GM21737 (cell line): ENCODE results near the gene ACOT7.

Experiments used
- ATAC-seq: cut with Tn5 transposase; IDR thresholded peaks from one replicate; pipeline ENCODE4 v1.9.1; 2021; ENCODE audit warnings: mild to moderate bottlenecking, moderate library complexity; ENCODE audit not compliant: unreplicated experiment

The ACOT7 gene

DNA sequence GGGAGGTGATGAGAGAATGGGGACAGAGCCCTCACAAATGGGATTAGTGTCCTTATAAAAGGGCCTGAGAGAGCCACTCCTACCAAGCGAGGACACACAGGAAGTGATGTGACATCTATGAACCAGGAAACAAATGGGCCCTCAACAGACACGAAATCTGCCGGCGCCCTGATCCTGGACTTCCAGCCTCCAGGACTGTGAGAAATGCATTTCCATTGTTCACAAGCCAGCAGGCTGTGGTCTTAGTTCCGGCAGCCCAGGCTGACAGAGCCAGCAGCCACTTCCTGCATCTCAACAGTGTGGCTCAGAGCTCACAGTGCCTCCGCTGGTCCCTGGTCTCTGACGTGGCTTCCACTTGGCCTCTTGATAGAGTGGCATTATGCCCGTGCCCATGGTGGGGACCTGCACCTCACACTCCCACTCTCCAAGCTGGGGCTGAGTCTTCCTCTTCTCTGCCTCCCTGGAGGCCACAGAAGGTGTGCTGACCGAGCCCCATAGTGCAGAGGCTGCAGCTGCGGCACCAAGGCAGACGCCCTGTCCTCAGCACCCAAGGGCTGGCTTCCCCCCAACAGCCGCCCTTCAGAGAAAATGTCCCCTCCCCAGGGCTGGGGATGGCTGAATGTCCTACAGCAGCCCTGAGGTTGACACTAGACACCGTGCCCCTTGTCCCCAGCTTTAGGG is 44.9 kb downstream of the ACOT7 start:
- no peak for ATAC-seq

DNA sequence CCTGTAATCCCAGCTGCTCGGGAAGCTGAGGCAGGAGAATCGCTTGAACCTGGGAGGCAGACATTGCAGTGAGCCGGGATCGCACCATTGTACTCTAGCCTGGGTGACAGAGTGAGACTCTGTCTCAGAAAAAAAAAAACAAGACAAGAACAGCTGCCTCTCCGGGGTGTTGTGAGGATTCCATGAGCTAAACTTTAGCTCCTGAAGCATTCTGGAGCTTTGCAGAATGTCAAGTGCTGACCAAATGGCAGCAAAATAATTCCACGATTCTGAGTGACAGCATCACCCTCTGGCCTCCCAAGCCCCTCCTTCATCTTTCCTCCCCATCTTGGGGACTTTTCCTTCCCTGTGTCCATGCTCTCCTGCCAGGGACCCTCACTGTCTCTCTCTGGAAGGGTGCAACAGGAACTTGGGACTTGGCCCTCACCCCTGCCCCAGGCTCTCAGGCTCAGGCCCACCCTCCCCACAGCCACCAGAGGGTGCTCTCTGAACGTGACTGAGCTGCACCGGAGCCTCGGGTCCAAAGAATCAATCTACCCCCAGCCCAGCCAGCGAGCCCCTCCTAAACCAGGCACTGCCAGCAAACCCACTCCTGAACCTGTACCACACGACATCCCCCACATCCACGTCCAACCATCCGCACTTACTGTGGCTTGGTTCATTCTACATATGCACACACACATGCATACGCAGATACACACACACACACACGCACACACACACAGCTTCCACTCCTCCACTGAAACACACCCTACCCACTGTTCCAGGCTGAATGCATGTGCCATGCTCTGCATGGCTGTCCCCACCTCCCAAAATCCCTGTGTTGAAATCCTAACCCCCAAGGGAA is 45.7 kb downstream of the ACOT7 start:
- ATAC-seq = no peak

DNA sequence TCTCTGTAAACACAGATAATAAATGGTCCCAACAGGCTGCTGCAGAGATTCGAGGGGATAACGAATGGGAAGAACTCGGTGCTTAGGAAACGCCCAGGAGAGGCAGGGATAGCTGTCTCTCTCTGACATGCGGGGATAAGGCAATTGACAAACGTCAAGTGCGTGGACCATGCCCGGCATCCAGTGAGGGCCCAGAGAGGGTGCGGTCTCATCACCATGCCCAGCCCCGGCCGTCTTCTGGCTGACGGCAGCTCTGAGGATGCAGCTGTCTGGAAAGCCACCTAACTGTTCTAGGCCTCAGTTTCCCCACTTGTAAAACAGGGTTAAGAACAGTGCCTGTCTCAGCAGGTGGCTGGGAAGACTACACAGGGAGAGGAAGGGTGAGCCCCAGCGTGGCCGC is 48.1 kb downstream of the ACOT7 start:
- ATAC-seq = no peak

DNA sequence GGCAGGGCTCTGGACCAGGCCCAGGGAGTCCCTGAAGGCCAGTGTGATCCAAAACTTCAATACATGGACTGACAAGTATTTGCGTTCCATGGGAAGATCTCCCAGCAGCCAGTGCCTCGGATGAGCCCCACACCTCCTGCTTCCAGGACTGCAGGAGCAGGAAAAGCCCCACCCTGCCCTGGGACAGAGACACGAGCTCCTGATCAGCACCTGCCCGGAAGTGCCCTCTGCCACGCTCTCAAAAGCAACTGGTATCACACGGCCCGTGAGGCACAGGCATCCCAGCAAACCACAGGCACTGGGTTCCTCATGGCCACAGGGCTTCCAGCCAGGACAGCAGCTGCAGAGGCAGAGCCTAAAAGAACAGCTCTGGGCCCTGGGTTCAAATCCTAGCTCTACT is 48.6 kb downstream of the ACOT7 start:
- ATAC-seq = no peak

DNA sequence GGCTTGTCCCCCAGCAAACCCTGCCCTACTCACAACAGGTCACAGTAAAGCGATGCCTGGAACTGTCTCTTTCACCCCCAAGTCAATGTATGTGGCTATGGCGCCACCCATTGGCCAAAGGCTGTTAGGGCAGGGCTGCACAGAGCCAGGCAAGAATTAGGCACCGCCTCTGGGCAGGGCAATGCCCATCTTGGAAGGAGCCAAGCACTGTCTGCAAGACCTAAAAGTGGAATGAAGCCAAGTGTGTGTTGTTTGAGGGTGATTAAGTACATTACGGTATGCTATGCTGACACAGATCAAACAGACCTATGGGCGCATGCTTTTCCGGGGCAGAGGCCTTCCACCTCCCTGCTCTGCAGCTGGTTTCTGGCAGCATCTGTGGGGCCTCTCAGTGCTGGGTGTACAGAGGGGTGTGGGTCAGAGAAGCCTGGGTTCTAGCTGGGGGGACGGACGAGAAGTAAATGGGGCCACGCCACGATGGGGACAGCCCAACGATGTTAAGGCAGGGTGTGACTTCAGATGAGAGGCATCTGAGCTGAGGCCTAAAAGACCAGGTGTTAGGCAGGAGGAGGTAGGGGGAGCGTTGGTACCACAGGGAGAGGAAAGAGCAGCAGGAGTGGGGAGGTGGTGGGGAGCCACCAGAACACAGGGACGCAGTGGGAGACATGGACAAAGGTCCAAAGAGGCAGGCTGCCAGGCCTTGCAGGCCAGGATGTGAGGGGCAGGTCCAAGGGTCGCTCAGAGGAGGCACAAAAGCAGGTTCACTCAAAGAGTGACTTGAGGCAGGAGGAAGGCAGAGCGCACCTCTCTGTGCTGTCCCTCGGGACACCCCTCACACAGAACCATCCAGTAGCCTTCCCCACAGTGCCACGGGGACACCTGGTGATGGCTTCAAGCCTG is 49.8 kb downstream of the ACOT7 start:
- no peak for ATAC-seq

DNA sequence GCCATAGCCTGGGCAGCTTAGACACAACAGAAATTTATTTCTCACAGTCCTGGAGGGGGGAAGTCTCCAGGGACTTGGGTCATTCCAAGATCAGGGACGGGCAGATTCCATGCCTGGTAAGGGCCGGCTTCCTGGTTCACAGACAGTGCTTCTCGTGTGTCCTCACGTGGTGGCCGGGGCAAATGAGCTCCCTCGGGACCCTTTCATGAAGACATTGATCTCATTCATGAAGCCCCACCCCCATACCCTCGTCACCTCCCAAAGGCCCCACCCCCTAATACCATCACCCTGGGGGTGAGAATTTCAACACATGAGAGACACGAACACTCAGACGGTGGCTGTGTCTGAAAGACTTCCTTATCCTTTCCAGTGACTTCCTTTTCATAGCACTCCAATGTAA is 51.5 kb downstream of the ACOT7 start:
- ATAC-seq = no peak

DNA sequence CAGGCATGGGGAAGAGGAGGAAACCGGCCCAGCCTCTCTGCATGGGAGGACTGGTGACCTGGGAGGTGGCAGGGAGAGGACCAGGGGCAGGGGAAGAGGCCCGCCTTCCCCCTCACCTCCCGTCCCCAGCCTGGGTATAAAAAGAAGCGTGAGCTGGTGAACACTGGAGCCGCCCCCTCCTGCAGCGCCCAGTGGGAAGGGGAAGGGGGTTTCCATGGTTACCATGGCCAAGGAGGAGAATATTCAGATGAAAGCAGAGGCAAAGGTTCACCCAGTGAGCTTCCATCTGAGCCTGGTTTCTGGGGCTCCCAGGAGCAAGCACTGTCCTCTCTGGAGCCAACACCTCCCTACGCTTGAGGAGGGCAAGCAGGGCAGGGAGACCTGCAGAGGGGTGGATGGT is 54.9 kb downstream of the ACOT7 start:
- ATAC-seq = no peak

DNA sequence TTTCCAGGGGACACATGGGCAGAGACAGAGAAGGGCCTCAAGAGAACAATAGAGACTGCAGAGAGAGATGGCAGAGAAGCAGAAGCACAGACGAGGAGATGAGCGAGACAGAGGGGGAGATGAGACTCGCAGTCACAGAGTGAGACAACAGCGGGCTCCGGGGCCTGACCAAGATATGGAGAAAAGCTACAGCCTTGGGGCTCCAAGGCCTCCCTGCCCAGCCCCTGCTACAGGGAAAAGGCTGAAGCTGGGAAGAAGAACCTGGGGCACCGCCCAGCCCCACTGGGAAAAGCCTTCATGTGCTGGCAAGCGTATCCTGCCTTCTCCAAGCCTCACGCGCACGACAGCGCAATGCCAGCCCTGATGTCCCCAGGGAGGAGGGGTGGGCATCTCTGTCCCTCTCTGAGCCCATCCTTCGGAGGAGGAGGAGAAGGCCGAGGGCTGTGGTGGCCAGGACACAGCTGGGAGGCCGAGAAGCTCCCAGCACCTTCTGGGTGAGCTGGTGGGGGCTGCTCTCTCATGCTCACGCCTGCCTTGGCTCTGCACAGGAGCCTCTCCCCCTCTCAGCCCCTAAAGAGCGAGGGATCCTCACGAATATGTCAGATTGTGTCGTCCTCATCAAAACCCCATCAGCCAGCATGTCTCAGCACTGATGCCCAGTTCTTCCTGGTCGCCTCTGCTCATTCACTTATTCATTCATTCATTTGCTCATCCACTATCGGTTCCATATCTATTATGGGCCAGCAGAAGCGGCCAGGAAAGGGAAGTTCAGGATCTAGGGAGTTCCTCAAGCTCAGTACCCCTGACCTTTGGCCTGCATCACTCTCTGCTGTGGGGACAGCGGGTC is 56.6 kb downstream of the ACOT7 start:
- ATAC-seq = no peak

DNA sequence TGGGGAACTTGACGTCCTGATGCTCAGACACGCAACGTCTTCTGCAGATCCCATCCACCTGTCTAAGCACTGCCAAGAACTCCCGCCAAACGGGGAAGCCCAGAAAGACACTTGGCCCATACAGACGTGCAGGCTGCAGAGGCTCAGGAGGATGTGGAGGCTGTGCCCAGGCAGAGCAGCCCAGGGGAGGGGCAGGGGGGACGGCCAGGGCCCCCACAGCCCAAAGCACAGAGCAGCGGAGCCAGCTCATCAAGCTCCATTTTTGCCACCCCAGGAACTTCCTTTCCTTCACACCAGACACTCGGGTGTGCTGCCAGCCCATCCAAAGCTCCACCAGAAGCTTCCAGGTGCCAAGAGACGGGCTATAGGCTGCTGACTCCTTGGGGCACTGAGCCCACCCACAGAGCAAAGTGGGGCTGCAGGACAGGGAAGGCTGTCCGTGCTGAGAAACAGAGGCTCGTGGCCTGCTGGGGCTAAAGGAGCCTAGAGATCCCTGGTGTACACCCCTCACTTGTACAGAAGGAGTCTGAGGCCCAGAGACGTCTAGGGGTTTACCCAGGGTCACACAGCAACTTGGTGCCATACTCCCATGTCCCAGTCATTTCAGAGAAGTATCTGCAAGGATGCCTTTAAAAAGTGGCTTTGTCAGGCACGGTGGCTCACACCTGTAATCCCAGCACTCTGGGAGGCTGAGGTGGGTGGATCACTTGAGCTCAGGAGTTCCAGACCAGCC is 59.1 kb downstream of the ACOT7 start:
- no peak for ATAC-seq

DNA sequence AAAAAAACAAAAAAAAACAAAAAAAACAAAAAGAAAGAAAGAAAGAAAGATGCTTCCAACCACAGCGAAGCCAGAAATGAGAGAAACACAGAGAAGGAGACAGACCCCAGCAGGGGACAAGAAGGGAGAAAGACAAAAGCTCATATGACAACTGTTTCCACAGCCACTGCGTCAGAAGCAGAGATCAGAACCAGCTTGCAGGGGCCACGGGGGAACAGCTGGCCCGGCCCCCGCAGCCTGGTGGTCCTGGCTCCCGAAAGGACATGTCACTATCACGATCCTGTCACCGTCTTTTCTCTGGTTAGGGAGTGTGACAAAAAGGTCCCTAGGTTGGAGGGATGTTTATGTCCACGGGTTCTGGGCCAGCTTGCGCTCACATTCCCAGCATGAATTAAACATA is 60.7 kb downstream of the ACOT7 start:
- ATAC-seq = no peak

DNA sequence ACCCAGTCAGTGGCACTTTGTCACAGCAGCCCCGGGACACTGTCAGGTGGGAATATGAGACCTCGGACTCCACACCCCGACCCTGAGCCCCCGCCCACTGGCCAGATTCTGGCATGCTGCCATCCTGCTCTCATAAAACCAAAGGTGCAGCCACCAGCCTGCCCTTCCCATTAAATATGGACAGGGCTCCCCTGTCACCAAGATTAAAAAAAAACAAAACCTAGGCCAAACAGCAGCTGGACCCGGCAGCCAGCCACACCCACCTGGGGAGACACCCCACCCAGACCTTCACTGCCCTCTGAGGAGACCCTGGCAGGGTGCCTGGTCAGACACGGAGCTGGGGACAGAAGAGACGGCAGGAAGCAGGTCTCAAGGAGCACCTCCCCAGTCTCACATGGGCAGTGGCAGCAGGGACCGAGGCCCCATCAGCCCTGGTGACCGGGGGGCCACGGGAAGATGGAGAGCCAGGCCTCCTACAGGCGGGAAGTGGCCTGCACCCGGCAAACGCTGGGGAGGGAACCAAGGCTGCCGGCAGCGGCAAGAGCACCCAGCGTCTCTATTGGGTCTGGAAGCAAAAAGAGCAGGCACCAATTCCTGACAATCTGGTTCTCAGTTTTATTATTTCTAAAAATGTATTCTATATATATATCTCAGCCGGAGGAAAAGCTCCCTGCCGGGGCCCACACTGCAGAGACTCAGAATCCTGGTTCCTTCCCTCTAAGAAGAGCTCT is 61.9 kb downstream of the ACOT7 start:
- no peak for ATAC-seq

DNA sequence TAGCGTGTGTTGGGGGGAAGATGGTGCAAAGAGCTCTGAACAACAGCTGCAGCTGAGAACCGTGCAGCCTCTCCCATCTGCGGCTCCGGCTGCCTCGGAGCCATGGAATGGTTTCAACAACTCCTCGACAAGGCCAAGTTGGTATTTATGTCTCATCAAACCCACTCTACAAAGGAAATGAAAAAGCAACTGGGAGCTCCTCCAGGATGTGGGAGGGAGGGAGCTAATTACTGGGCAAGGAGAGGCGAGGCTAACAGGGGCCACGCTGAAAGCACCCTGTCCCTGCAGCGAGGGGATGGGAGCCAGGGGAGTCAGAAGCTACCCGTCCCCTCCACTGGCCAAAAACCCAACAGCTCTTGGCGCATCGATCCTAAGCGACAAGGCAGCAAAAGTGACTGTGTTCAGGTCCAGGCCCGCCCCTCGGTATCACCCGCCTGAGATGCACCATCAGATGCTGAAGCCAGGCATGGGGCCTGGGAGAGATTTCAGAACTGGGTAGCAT is 63.1 kb downstream of the ACOT7 start:
- ATAC-seq = no peak

DNA sequence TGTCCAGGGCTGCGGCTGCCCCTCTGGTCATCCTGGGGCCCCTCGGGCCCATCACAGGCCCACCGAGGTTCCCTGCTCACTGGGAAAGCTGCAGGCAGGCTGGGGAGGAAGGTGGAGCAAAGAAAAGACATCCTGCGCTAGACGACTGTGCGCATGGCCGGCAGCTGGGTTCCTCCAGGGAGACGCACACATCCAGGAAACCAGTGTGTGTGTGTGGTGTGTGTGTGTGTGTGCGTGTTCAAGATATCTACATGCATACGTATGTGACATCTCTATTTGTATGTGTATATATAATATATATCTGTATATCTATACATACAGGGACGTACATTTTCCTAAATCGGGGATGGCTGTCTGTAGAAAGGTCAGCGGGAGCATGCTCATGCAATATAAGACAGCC is 63.7 kb downstream of the ACOT7 start:
- ATAC-seq = no peak

DNA sequence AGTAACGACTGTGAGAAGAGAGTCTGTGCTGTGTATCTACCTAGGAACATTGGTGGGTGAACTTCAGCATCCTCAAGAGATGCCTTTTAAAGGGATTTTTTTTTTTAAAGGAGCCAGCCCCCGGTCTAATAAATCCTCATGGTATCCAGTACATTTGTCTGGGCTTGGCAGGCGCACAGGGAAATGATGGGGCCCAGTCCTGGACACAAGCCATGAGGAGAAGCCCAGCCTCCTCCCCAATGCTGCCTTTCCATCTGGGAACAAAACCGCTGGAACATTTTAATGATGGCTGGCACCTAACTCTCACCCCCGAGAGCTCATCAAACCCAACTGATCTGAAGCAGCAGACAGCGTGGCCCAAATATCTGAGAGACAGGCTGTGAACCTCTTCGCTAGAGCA is 64.2 kb downstream of the ACOT7 start:
- no peak for ATAC-seq

DNA sequence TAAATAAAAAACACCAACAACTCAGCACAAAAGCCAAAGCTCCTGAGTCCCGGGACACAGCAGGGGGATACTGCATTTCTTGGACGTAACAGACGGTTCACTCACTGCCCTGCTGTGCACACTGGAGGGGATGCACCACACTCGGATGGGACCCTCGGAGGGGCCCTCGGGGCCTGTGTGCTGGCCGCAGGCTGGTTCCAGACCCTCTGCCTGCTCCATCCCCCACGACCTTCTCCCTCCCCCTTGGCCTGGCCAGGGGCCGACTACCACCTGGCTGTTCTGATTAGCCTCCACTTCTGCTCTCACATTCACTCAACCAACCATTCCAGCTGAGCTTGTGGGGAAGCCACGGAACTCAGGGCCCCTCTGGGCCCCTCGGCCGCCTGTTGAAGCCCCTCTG is 64.9 kb downstream of the ACOT7 start:
- ATAC-seq = no peak

DNA sequence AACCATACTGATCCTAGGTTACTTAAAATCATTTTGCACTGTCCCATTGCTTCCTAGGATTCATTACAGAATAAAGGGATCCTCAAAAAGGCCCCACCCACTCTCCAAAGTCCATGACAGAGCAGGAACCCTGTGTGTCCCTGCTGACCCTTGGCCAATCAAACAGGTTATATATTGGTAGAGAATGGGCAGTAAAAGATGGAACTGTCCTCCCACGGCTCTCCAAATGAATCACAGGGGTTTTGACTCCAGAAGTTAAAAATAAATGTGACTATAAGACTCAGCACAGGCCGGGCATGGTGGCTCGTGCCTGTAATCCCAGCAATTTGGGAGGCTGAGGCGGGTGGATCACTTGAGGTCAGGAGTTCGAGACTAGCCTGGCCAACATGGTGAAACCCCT is 65.5 kb downstream of the ACOT7 start:
- no peak for ATAC-seq

DNA sequence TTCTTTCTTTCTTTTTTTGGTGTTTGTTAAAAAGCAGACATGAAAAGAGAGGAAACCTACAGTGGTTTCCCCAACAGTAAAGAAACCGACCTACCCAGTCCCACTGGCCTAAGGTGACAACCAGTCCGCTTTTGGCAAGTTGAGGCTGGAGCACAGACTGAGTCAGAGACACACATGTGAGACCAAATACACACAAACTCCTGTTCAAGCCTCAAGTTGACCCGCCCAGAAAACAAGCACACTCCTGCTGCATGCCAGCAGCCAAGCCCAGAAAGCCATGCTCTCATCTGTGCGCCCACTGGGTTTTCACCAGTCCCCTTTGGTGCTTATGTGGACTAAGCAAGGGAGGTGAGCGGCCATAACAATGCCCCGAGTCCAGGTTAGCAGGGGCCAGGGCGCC is 68.1 kb downstream of the ACOT7 start:
- no peak for ATAC-seq

DNA sequence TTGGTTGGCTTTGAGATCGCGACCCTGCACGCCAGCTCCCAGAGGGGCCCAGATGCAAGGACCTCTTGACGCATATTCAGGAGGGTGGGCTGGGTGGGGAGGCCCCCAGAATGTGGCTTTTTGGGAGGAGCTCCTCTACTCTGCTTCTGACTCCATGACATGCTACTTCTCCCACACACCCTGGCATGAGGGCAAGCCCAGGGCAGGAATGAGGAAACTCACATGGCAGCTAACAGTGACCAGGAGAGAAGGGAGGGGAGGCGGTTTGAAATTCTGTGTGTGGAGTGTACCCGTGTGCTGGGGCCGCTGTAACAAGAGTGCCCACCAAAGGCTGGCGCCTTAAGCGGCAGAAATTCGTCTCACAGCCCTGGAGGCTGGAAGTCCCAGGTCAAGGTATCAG is 71.4 kb downstream of the ACOT7 start:
- no peak for ATAC-seq

DNA sequence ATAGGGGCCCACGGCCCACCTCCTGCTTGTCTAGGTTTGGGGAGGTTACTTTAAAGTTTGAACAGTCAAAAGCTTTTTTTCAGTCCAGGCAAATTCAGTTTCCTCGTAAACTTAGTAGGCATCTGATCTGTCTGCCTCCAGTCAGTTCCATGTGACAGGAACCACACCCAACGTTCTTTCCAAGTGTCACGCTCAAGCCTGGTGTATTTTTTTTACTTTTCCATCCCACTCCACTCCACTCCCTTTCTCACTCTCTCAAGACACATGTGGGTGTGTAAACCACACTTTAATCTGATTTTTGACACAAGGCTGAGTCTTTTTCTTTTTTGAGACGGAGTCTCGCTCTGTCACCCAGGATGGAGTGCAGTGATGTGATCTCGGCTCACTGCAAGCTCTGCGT is 72.4 kb downstream of the ACOT7 start:
- no peak for ATAC-seq
